ENCODE measurements around the gene PFN1.
"Not testable (repeated sequence)": the region's sequence is repeated elsewhere in the genome, so short reads cannot be mapped to it uniquely, and the experiment has no call there.

PFN1 gene

GRCh38 chr17:4945176-4945943, 3.0 kb downstream of the PFN1 start:
- DNase-seq: peak; percentile 71

- DNase-seq: no peak
Observed at GRCh38 chr17:4944554-4945175, 3.7 kb downstream of the PFN1 start.

GRCh38 chr17:4944163-4944553, 4.2 kb downstream of the PFN1 start:
- no peak for DNase-seq

GRCh38 chr17:4942760-4943508, 5.4 kb downstream of the PFN1 start:
- DNase-seq: no peak

GRCh38 chr17:4941319-4941610, 7.1 kb downstream of the PFN1 start:
- no peak for DNase-seq

- no peak for DNase-seq
Observed at GRCh38 chr17:4940555-4941318, 7.6 kb downstream of the PFN1 start.

GRCh38 chr17:4939796-4940554, 8.4 kb downstream of the PFN1 start, which contains the start of the genes RNF167 and SLC25A11:
RNF167 (plus strand) TSS chr17:4940268; CDS start chr17:4940910, 642 bp downstream.
SLC25A11 (minus strand) TSS chr17:4940046; CDS start chr17:4939910, 136 bp downstream.
- peak; percentile 94 for DNase-seq

- no peak for DNase-seq
Observed at GRCh38 chr17:4939546-4939795, 8.9 kb downstream of the PFN1 start.

GRCh38 chr17:4938688-4939545, 9.4 kb downstream of the PFN1 start:
- DNase-seq: no peak

- DNase-seq: no peak
Observed at GRCh38 chr17:4938069-4938491, 10.2 kb downstream of the PFN1 start.

- DNase-seq: no peak
Observed at GRCh38 chr17:4937553-4937952, 10.8 kb downstream of the PFN1 start.

GRCh38 chr17:4936436-4936835, 11.9 kb downstream of the PFN1 start:
- no peak for DNase-seq

- DNase-seq: no peak
Observed at GRCh38 chr17:4935650-4936049, 12.7 kb downstream of the PFN1 start.

GRCh38 chr17:4934173-4934979, 14.0 kb downstream of the PFN1 start:
- no peak for DNase-seq

GRCh38 chr17:4933646-4934045, 14.7 kb downstream of the PFN1 start:
- no peak for DNase-seq

- DNase-seq: no peak
Observed at GRCh38 chr17:4932756-4933155, 15.6 kb downstream of the PFN1 start.

GRCh38 chr17:4931963-4932362, 16.4 kb downstream of the PFN1 start, which contains the start of gene GP1BA:
GP1BA (plus strand) TSS chr17:4932277; CDS start chr17:4932605, 328 bp downstream.
- no peak for DNase-seq

GRCh38 chr17:4928881-4929280, 19.4 kb downstream of the PFN1 start:
- DNase-seq: no peak

GRCh38 chr17:4926577-4927335, 21.6 kb downstream of the PFN1 start:
- not testable (repeated sequence) for DNase-seq

GRCh38 chr17:4921320-4921719, 27.0 kb downstream of the PFN1 start:
- no peak for DNase-seq
